Activated CD4-positive, alpha-beta T cell treated with anti-CD3 and anti-CD28 coated beads for 4 hours (primary cell): Measurements from ENCODE around the gene THSD4.

Experiments used
- DNase-seq, 2 donors: peaks; one replicate each; pipeline ENCODE4 v3.0.0-alpha.2; 2020

The THSD4 gene

DNA sequence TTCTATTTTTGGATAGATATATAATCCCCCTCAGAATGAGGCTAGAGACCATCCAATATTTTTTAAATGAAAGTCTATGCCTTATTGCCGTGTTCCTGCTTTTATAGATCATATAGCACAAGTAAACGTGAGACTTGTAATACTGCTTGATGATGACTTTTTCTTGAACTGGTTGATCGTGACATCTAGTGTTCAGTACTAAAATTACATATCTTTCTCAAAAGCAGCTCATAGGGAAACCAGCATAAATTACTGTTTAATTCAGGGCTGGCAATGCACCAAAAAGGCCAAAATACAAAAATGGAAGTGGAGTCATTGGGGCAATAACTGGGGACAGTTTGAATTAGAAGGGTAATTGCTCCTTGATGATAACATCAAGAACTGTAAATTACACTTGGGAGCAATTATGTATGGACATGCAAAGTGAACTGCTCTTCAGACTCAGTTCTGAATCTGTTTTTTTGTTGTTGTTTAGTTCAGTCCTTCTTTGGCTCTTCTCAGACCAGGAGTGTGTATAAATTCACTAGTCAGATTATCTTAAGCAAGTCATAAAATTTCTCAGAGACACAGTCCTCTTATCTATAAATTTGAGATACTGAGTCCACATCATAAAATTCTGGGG is 325.3 kb downstream of the THSD4 start:
- DNase-seq: no peak

DNA sequence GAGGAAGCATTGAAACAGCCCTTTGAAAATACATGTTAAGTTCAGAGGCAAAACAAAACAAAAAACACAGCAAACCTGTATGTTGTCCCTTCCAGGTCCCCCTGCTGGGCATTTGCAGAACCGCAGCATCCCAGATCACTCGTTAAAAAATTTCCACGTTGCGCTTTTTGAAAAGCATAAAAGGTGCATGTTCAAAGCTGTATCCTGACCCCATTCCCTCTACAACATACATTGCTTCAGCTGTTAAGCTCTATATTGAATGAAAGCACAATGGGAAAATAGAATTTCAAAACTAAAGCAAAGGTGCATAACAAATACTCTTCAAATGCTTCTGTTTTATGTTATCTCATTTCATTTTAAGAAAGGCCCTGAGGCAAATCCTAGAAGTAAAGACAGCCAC is 328.3 kb downstream of the THSD4 start:
- peak in 1 of 2 donors; percentile 20 for DNase-seq

DNA sequence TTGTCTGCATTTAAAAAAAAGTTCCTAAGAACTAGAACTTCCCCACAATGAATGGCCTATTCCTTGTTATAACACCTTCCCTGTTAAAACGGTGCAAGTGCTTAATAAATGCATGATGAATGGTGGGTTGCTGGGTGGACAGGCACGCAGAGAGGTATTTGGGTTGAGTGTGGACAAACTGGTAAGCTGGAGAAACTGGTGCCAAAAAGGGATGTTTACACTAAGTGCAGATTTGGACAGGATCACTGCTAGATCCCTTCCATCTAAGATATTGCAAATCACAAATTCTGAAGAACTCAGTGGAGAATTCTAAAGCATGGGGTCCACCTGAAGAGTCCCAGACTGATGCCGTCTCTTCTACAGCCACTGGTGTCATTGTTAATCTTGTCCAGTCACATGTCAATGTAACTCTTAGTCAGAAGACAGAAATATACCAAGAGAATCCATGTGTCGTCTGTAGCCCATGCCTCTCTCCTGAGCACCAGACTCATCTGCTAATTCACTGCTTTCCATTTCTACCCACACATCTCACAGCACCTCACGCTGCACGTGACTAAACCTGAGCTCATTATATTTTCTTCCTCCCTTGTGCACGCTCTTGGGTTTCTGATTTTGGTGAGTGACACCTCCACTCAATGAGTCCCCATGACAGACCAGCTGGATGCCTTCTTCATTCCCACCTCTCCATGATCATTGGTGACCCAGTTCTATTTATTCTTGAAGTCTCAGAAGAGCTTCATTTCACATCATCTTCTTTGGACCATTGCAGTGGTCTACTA is 328.9 kb downstream of the THSD4 start:
- no peak for DNase-seq

GRCh38 chr15:71444866-71445590 is 329.8 kb downstream of the THSD4 start:
- no peak for DNase-seq

GRCh38 chr15:71447328-71448250 is 332.3 kb downstream of the THSD4 start:
- no peak for DNase-seq

GRCh38 chr15:71448688-71449114 is 333.4 kb downstream of the THSD4 start:
- DNase-seq: no peak

- DNase-seq: no peak
Measured at GRCh38 chr15:71449363-71449762, 334.1 kb downstream of the THSD4 start.

- no peak for DNase-seq
Measured at GRCh38 chr15:71449956-71450355, 334.7 kb downstream of the THSD4 start.

- no peak for DNase-seq
Measured at GRCh38 chr15:71451130-71451529, 335.9 kb downstream of the THSD4 start.

DNA sequence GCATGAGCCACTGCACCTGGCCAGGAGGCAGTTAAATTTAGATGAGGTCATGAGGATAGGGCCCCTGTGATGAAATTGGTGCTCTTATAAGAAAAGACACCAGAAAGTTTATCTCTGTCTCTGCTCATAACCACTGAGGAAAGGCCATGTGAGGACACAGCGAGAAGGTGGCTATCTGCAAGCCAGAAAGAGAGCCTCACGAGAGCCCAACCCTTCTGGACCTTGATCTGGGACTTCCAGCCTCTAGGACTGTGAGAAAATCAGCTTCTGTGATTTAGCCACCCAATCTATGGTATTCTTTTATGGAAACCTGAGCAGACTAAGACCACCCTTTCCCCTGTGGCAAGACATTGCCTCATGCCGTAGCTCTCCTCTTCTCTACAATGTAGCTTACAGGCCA is 337.6 kb downstream of the THSD4 start:
- no peak for DNase-seq

- no peak for DNase-seq
Measured at GRCh38 chr15:71454462-71454996, 339.3 kb downstream of the THSD4 start.

- no peak for DNase-seq
Measured at GRCh38 chr15:71455107-71455506, 339.8 kb downstream of the THSD4 start.

GRCh38 chr15:71455878-71456277 is 340.6 kb downstream of the THSD4 start:
- no peak for DNase-seq

DNA sequence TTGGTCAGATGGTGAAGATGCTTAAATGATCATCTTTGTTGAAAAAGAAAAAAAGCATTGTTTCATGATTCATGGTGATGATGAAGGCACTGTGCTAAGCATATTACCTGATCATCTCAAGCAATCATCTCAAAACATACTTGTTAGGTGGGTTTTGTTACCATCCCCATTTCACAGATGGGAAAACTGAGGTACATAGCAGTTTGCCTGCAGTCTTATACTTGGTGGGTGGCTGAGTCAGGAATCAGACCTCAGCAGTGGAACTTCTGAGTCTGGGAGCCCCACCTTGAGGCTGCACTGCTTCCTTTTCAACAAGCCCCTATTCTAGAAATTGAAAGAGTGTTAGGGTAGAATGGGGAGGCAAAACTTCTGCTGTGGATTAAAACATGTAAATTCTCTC is 341.1 kb downstream of the THSD4 start:
- DNase-seq: no peak

- no peak for DNase-seq
Measured at GRCh38 chr15:71456811-71457210, 341.5 kb downstream of the THSD4 start.

DNA sequence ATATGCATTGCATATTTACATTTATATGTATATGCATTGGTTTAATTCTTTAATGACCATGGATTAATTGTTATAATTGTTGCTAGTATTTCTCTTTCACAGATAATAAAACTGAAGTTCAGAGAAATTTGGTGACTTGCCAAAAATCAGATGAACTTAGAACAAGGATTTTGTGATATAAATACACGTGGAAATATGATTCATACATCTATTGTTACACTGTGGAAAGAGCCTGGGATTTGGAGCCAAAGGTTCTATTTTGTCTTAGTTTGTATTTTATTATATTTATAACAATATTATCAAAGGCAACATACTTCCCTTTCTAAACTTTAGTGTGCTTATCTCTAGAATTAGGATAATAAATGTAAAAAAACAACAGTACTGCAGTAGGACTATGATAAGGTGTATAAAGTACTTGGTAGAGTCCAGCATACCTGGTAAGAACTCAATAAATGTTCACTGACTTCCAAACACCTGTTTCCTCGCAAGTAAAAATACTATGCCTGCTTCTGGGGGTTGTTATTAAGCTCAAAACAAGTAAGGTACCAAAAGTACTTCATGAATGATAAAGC is 342.9 kb downstream of the THSD4 start:
- DNase-seq: no peak

DNA sequence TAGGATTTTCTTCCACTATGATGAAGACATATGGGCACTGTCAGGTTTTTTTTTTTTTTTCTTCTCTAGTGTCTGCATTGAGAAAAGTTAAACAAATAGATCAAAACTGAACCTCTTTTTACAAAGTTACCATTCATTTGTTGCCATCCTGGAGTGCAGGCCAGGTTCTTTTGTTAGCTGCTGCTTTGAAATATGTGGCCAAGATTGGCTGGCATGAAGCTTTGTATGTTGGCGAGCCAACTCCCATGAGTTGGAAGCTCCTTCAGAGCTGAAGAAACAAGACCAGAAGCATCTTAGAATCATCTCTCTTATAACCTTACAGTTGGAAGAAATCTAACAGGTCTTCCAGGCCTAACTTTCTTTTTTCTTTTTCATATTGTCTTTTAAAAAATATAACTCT is 346.5 kb downstream of the THSD4 start:
- DNase-seq: no peak

GRCh38 chr15:71462638-71463037 is 347.4 kb downstream of the THSD4 start:
- DNase-seq: no peak

DNA sequence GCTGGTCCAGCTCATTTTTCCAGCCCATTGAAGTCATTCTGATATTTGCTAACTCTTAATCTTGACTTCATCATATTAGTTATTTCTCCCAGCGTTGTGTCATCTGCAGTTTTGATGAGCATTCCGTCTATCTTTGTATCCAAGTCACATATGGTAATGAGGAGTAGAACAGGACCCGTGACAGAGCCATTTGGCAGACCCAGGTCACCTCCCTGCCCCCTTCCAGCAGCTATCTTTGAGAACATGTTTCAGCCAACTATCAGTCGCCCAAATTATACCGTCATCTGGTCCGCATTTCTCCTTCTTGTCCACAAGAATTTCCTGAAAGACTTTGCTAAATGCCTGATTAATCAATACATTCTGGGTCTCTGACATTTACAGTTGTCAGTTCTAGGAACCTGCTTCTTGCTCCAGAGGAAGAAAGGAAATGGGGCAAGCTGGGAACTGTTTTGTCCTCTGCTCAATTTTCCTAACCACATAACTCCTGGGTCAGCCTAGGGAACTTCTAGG is 347.9 kb downstream of the THSD4 start:
- no peak for DNase-seq

DNA sequence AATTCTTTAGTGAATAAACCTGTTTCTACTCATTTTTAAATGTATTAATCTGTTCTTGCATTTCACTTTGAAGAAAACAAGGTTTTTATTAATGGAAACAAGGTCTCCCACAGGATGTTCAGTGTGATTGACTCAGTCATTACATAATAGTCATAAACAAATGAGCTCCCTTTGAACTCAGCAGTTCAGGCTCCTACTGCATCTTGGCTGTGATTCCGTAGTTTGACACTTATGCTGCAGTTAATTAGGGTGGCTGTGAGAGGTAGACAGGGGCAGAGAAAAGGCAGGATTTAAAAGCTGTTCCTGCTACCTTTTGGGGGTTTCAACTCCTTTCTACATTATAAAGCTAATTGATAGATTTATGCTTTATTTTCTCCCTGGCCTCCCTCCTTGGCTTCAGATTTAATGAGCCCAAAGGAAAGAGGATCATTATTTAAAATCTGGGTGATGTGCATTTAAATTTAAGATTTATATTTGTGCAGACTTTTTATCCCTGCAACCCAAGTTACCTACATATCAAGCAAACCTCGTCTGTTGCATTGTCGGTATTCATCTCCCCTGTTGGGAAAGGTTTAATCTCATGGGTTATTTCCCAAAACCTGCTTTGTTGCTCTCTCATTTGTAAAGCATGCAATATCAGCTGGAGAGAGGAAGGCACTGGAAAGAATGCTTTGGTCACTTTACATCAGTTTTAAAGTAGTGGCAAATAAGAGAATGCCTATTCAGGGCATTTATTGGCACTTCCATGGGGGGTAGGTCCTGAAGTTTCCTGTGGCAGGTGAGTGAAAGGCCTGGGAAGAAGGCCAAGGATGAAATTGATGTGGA is 350.1 kb downstream of the THSD4 start:
- DNase-seq: no peak

DNA sequence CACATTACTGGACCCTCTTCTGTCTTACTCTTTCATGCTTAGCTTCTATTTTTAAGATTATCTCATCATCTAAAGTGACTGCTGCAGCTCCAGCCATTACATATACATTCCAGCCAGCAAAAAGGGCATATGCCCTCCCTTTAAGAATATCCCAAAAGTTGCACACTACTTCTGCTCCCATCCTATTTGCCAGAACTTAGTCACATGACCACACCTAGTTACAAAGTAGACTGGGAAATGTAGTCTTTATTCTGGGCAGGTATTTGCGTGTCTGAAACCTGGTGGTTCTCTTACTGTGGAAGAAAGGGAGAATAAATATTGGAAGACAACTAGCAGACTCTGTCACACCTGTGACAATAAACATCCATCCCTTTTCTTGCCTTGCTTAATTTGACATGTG is 353.4 kb downstream of the THSD4 start:
- DNase-seq: no peak
